Upper lobe of left lung (tissue), 6 donors: ENCODE data around the gene P2RX3. TPM values are rescaled to one million over a fixed set of nuclear protein-coding genes. Genes with fewer than 3 reads are reported as not detected.

Experiments used
- ATAC-seq, 2 donors: fragments of 200-7000 bp; cut with Tn5 transposase; one replicate each; pipeline ENCODE4 v1.9.1; 2022; ENCODE audit warnings: mild to moderate bottlenecking in 2 of 2, moderate library complexity in 2 of 2; ENCODE audit not compliant: low FRiP score in 2 of 2
- DNase-seq, 2 donors: peaks; one replicate each; pipeline ENCODE4 v3.0.0-alpha.2; 2019 to 2020
- H3K27ac ChIP-seq, 4 donors: fragments of 200-600 bp; sonication (generic); one replicate each; pipeline ENCODE4 v1.5.1; 2016 to 2019
- H3K27me3 ChIP-seq, 4 donors: fragments of 200-600 bp; sonication (generic); one replicate each; pipeline ENCODE4 v1.5.1; 2017 to 2019
- H3K36me3 ChIP-seq, 4 donors: fragments of 200-600 bp; sonication (generic); one replicate each; pipeline ENCODE4 v1.5.1; 2016 to 2019
- H3K4me1 ChIP-seq, 4 donors: fragments of 200-600 bp; sonication (generic); one replicate each; pipeline ENCODE4 v1.5.1; 2018 to 2019
- H3K4me3 ChIP-seq, 4 donors: fragments of 200-600 bp; sonication (generic); one replicate each; pipeline ENCODE4 v1.5.1; 2017 to 2019; ENCODE audit warnings: mild to moderate bottlenecking in 2 of 4, moderate library complexity in 1 of 4
- H3K9me3 ChIP-seq, 4 donors: fragments of 200-600 bp; sonication (generic); one replicate each; pipeline ENCODE4 v1.5.1; 2018 to 2019
- EP300 ChIP-seq, 4 donors: sonication (generic); formaldehyde crosslinking; IDR thresholded peaks; one replicate each; pipeline ENCODE4 v1.5.1; 2017; ENCODE audit warnings: antibody characterized with exemption in 4 of 4, control low read depth in 2 of 4
- POLR2A ChIP-seq, 4 donors: fragments of 450-650 bp; IDR thresholded peaks; one replicate each; pipeline ENCODE4 v1.5.1; 2016 to 2017; ENCODE audit warnings: antibody characterized with exemption in 4 of 4, mild to moderate bottlenecking in 2 of 4
- POLR2AphosphoS5 ChIP-seq, 2 donors: sonication (generic); formaldehyde crosslinking; IDR thresholded peaks; one replicate each; pipeline ENCODE4 v1.5.1; 2017; ENCODE audit warnings: antibody characterized with exemption in 2 of 2
- WGBS, 2 donors: methylation state at CpG; one replicate each; pipeline ENCODE4 v1.1.5; 2017 to 2018; 5-methylcytosine and 5-hydroxymethylcytosine counted together
- total RNA-seq, 6 donors: library from RNA; depleted of rRNA in 4 of 6; stranded (reverse); fragments of >200 nt in 4 of 6; gene quantifications; one replicate each; pipeline versions ENCODE4 v1.1.0 to v1.2.1, GENCODE V29; 2016 to 2021
- TF ChIP-seq, protein P1 (sequence below), 6 experiments: fragments of 450-650 bp in 4 of 6; fragments of 200-600 bp in 2 of 6; sonication (generic) in 2 of 6; IDR thresholded peaks; one replicate each; pipeline ENCODE4 v1.5.1; 2016 to 2019; ENCODE audit warnings: antibody characterized with exemption in 6 of 6
- donor health status: DM: no; HTN: no; CAD: no; lungs with moderate emphysema.
- donor health status: DM: no; HTN: yes; CAD: no; lungs with severe emphysema.

Gene P2RX3
- total RNA-seq, 6 donors from 2014 or later = not detected

DNA sequence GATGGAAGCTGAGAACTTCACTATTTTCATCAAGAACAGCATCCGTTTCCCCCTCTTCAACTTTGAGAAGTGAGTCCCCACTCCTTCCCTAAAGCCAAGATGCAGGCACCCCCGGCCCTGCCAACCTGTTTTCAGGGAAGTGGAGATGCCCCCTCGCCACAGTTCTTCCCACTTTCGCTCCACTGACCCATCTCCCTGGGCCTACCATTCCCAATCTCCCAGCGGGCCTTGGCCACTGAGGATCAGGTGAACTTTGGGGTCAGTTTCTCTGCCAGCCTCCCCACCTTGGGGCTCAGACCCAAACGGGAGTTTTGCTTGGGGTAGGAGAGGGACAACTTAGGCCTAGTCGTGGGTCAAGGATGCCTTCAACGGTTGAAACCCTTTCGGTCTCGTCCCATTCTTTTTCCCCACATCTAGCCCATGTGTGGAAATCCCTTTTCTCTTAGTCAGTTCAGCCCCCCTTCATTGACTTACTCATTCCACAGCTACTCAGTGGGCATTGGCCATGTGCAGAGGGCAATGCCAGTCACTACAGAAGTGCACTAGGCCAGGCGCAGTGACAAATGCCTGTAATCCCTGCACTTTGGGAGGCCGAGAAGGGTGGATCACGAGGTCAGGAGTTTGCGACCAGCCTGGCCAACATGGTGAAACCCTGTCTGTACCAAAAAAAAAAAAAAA, 10.6 kb downstream of the P2RX3 start:
- H3K27me3 ChIP-seq = no peaks in the 10 kb centered on the region
- no peaks in the 10 kb centered on the region for H3K36me3 ChIP-seq
- no peak overlapping the region for H3K27ac ChIP-seq
- TF ChIP-seq POLR2AphosphoS5 (IDR thresholded peaks at IDR 0.05) (no peak), POLR2A (IDR thresholded peaks at IDR 0.05) (no peak), EP300 (IDR thresholded peaks at IDR 0.05) (no peak)
- TF ChIP-seq, protein P1, sequence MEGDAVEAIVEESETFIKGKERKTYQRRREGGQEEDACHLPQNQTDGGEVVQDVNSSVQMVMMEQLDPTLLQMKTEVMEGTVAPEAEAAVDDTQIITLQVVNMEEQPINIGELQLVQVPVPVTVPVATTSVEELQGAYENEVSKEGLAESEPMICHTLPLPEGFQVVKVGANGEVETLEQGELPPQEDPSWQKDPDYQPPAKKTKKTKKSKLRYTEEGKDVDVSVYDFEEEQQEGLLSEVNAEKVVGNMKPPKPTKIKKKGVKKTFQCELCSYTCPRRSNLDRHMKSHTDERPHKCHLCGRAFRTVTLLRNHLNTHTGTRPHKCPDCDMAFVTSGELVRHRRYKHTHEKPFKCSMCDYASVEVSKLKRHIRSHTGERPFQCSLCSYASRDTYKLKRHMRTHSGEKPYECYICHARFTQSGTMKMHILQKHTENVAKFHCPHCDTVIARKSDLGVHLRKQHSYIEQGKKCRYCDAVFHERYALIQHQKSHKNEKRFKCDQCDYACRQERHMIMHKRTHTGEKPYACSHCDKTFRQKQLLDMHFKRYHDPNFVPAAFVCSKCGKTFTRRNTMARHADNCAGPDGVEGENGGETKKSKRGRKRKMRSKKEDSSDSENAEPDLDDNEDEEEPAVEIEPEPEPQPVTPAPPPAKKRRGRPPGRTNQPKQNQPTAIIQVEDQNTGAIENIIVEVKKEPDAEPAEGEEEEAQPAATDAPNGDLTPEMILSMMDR (IDR thresholded peaks at IDR 0.05) = no peak
- H3K4me3 ChIP-seq = no peak overlapping the region
- WGBS, 2 donors = 84 to 92% methylated on average over 13 to 14 of the region's 14 CpGs
- H3K9me3 ChIP-seq = no peaks in the 10 kb centered on the region
- H3K4me1 ChIP-seq = peaks cover 0 to 6% (median 3%) of the 10 kb centered on the region in 4 donors
- ATAC-seq (no peak), DNase-seq (no peak)

DNA sequence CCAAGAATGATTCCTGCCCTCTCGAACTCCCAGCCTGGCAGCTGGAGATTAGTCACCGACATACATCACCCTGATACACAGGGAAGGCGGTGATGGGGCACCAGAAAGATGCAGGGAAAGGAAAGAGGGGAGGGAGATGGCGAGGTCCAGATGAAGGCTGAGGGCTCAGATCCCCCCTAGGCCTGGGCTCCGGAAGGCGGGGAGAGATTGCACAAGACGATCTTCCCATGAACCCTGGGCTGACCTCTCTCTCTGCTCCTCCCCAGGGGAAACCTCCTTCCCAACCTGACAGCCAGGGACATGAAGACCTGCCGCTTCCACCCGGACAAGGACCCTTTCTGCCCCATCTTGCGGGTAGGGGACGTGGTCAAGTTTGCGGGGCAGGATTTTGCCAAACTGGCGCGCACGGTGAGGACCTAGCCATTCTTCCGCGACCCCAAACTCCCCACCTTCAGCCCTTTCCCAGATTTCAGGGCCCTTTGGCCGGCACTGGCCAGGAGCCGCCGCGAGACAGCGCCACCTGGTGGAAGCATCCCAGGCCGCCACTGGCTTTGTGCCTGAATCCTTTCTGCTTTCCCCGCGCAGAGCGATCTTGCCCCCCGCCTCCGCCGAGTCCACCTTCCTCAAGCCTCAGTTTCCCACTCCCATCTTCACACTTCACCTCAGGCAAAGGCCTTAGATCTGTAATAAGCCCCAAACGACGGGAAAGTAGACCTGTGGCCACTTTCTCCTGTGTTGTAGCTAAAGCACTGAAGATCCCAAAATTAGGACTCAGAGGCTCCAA, 11.5 kb downstream of the P2RX3 start:
- H3K4me3 ChIP-seq = no peak overlapping the region
- no peak overlapping the region for H3K27ac ChIP-seq
- peak; percentile 67 to 94 for DNase-seq
- TF ChIP-seq, protein P1 (IDR thresholded peaks at IDR 0.05) = peak; percentile 79 to 91 (median 87)
- no peak for TF ChIP-seq POLR2AphosphoS5 (IDR thresholded peaks at IDR 0.05)
- TF ChIP-seq EP300 (IDR thresholded peaks at IDR 0.05) = no peak
- TF ChIP-seq POLR2A (IDR thresholded peaks at IDR 0.05) = no peak
- H3K36me3 ChIP-seq = no peaks in the 10 kb centered on the region
- H3K4me1 ChIP-seq = peaks cover 0 to 6% (median 3%) of the 10 kb centered on the region in 4 donors
- H3K27me3 ChIP-seq = no peaks in the 10 kb centered on the region
- 21 to 24% methylated on average over 30 of the region's 31 CpGs for WGBS, 2 donors
- no peaks in the 10 kb centered on the region for H3K9me3 ChIP-seq
- peak; percentile 41 to 74 for ATAC-seq

DNA sequence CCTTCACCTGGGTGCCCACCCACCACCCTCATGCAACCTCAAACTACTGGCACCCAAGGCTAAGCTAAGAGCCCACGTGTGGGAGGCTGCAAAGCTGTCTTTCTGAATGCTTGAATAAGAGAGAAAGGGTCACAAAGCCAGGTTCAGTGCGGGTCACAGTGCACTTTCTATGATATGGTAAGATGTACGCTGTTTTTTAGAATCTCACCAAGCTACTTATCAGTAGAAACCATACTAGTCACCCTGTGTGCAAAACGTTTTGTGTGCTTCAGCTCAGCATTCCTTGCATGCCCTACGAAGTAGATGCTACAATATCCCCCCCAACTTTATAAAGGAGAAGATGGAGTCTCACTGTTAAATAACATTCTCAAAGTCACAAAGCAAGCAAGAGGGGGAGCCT, 14.9 kb downstream of the P2RX3 start:
- Histone ChIP-seq H3K36me3 (no peaks in the 10 kb centered on the region), H3K9me3 (no peaks in the 10 kb centered on the region), H3K4me1 (peaks cover 3 to 6% (median 5%) of the 10 kb centered on the region in 4 donors), H3K27ac (no peak overlapping the region), H3K4me3 (no peak overlapping the region), H3K27me3 (no peaks in the 10 kb centered on the region)
- TF ChIP-seq EP300 (IDR thresholded peaks at IDR 0.05) = no peak
- no peak for TF ChIP-seq POLR2A (IDR thresholded peaks at IDR 0.05)
- TF ChIP-seq, protein P1 (IDR thresholded peaks at IDR 0.05) = no peak
- TF ChIP-seq POLR2AphosphoS5 (IDR thresholded peaks at IDR 0.05) = no peak
- 62 to 76% methylated on average over 5 of the region's 5 CpGs for WGBS, 2 donors
- DNase-seq = no peak
- no peak for ATAC-seq

- TF ChIP-seq, protein P1 (IDR thresholded peaks at IDR 0.05) = no peak
- TF ChIP-seq POLR2A (IDR thresholded peaks at IDR 0.05) = no peak
- TF ChIP-seq POLR2AphosphoS5 (IDR thresholded peaks at IDR 0.05) = no peak
- TF ChIP-seq EP300 (IDR thresholded peaks at IDR 0.05) = no peak
- Histone ChIP-seq H3K9me3 (no peaks in the 10 kb centered on the region), H3K4me1 (peaks cover 3 to 6% (median 6%) of the 10 kb centered on the region in 4 donors), H3K27me3 (no peaks in the 10 kb centered on the region), H3K36me3 (no peaks in the 10 kb centered on the region), H3K4me3 (no peak overlapping the region), H3K27ac (no peak overlapping the region)
- DNase-seq (no peak), ATAC-seq (no peak)
- 69 to 74% methylated on average over 4 of the region's 4 CpGs for WGBS, 2 donors
Measured at GRCh38 chr11:57353446-57353845, 15.3 kb downstream of the P2RX3 start.
